Thyroid gland (tissue), 4 donors: ENCODE results near the gene RGMB.
"Not testable (repeated sequence)": the region's sequence is repeated elsewhere in the genome, so short reads cannot be mapped to it uniquely, and the experiment has no call there.

ENCODE experiments used
- CTCF ChIP-seq, 6 experiments: fragments of 200-600 bp in 3 of 6; fragments of 450-650 bp in 3 of 6; sonication (generic) in 3 of 6; IDR thresholded peaks; one replicate each; pipeline ENCODE4 v1.5.1; 2016 to 2019; ENCODE audit warnings: antibody characterized with exemption in 6 of 6, mild to moderate bottlenecking in 2 of 6, inconsistent platforms in 1 of 6, moderate library complexity in 1 of 6
- POLR2A ChIP-seq, 2 donors: fragments of 450-650 bp; IDR thresholded peaks; one replicate each; pipeline ENCODE4 v1.6.1; 2017; ENCODE audit warnings: antibody characterized with exemption in 2 of 2, mild to moderate bottlenecking in 2 of 2, moderate library complexity in 1 of 2

GRCh38 chr5:98752801-98753200 is 20.7 kb upstream of the RGMB start:
- not testable (repeated sequence) for TF ChIP-seq CTCF, POLR2A (IDR thresholded peaks at IDR 0.05)
